GM12864 (cell line): ENCODE results near the gene HECTD4.

Experiments used
- DNase-seq: peaks from one replicate; pipeline ENCODE4 v3.0.0-alpha.2; 2011; ENCODE audit warnings: low read depth
- H3K4me3 ChIP-seq: 2 replicates; pipeline ENCODE4 v1.5.1; 2011; ENCODE audit warnings: mild to moderate bottlenecking, low read depth, low read length, control low read depth
- CTCF ChIP-seq: IDR thresholded peaks from 2 replicates; pipeline ENCODE4 v1.5.1; 2011; ENCODE audit warnings: low read depth, mild to moderate bottlenecking, moderate library complexity, low read length, control low read depth, inconsistent platforms; ENCODE audit errors: missing control alignments

HECTD4 gene

GRCh38 chr12:112370199-112370598 lies 12.0 kb downstream of the HECTD4 start:
- TF ChIP-seq CTCF, result no peak
- no peak for DNase-seq

GRCh38 chr12:112368856-112369255 lies 13.4 kb downstream of the HECTD4 start:
- no peak overlapping the region for H3K4me3 ChIP-seq
- no peak for TF ChIP-seq CTCF
- DNase-seq, result no peak

More at GRCh38 chr12:112370199-112370598, 12.0 kb downstream of the HECTD4 start:
- H3K4me3 ChIP-seq, result no peak overlapping the region

- no peak overlapping the region for H3K4me3 ChIP-seq
- no peak for DNase-seq
- no peak for TF ChIP-seq CTCF
Observed at GRCh38 chr12:112367965-112368364, 14.3 kb downstream of the HECTD4 start.

GRCh38 chr12:112362310-112362709 lies 19.9 kb downstream of the HECTD4 start:
- H3K4me3 ChIP-seq, result no peak overlapping the region
- no peak for TF ChIP-seq CTCF
- no peak for DNase-seq

GRCh38 chr12:112361271-112361670 lies 21.0 kb downstream of the HECTD4 start:
- H3K4me3 ChIP-seq, result no peak overlapping the region
- DNase-seq, result no peak
- TF ChIP-seq CTCF, result no peak

GRCh38 chr12:112359290-112359689 lies 22.9 kb downstream of the HECTD4 start:
- no peak for TF ChIP-seq CTCF

GRCh38 chr12:112357214-112357613 lies 25.0 kb downstream of the HECTD4 start:
- no peak for TF ChIP-seq CTCF
- DNase-seq, result no peak

More at GRCh38 chr12:112359290-112359689, 22.9 kb downstream of the HECTD4 start:
- H3K4me3 ChIP-seq, result no peak overlapping the region
- no peak for DNase-seq

More at GRCh38 chr12:112357214-112357613, 25.0 kb downstream of the HECTD4 start:
- H3K4me3 ChIP-seq, result no peak overlapping the region
